HG03354 (cell line): ENCODE results near the gene TMEM47.

Experiments used
- ATAC-seq: cut with Tn5 transposase; IDR thresholded peaks from one replicate; pipeline ENCODE4 v1.9.1; 2021; ENCODE audit warnings: mild to moderate bottlenecking; ENCODE audit not compliant: unreplicated experiment, poor library complexity, severe bottlenecking

TMEM47 gene

GRCh38 chrX:34586936-34587335 is 70.1 kb downstream of the TMEM47 start:
- no peak for ATAC-seq

- ATAC-seq, result no peak
These were observed 70.7 kb downstream of the TMEM47 start for GRCh38 chrX:34586346-34586911.

DNA sequence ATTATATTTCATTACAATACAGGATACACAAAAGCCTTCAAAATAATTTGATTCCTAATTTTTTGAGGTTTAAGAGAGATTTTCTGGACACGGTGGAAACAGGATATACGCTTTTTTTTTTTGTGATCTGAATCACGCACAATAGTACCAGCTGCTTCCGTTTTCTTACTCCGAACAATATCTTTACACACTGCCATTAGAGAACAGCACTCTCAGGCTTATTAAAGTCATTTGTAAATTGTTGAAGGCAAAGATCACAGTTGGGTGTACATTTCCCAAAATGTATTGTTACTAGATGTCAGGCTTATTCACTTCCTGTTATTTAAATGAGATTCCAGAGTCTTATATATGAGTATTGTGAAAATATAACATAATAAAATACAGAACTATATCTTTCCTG is 71.5 kb downstream of the TMEM47 start:
- ATAC-seq, result no peak

DNA sequence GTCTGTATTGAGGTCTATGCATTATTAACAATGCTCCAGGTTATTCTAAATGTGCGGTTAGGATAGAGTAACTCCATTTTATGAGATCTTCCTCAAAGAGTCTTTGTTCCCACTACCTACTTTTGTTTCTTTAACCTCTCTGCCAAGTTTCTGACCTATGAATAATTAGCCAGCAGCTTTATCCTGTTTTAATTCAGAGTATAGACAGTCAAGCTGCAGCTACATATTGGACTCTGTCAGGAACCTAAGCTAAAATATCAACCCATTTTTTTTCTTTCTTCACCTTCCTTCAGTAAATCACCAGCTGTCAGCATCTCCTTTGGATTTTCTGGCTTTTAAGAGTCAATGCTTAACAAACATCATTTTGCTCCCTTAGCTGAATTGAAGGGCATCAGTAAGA is 72.3 kb downstream of the TMEM47 start:
- ATAC-seq, result no peak

DNA sequence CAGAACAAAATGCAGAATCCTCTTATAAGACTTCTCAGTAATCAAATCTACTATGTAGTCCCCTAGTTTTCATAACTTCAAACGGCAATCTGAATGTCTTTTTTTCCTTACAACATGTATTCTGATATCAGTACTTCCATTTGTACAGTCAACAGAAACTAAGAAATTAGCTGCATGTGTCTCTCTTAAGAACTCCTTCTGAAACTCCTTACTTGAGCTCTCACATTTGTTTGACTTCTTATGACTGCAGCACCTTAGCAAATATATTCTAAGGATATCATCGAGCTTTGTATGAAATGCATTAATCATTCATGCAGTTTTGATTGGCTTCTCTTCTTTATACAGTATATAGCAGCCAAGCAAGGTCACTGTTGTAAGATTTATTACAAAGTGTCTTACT is 77.0 kb downstream of the TMEM47 start:
- no peak for ATAC-seq

DNA sequence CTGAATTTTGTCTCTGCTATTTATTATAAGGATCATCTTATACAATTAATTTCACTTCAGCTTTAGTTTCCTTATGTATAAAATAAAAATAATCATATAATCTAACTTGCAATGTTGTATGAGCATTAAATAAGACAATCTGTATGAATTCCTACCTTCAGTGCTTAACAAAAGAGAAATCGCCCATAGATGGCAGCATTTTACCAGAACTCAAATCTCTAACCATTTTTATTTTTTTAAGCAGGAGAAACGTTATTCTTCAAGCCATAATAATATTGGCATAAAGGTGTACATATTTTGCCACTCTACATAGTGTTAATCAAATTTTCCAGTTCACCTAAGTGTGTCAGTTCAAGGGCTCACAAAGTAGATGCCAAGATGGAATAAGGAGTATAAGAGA is 78.8 kb downstream of the TMEM47 start:
- ATAC-seq, result no peak
